GM19452 (cell line): ENCODE results near the gene ZFAND3.

Source experiments
- ATAC-seq: cut with Tn5 transposase; IDR thresholded peaks from one replicate; pipeline ENCODE4 v1.9.1; 2021; ENCODE audit not compliant: unreplicated experiment

Gene ZFAND3

GRCh38 chr6:37965964-37966676 lies 146.6 kb downstream of the ZFAND3 start:
- ATAC-seq: peak; percentile 51

GRCh38 chr6:37966801-37967200 lies 147.3 kb downstream of the ZFAND3 start:
- no peak for ATAC-seq

- ATAC-seq: no peak
These were observed 148.1 kb downstream of the ZFAND3 start for GRCh38 chr6:37967651-37968050.

GRCh38 chr6:37971266-37971665 lies 151.7 kb downstream of the ZFAND3 start:
- ATAC-seq: no peak

GRCh38 chr6:37971711-37972390 lies 152.3 kb downstream of the ZFAND3 start:
- ATAC-seq: no peak

GRCh38 chr6:37972994-37973757 lies 153.6 kb downstream of the ZFAND3 start:
- ATAC-seq: no peak

- no peak for ATAC-seq
These were observed 154.9 kb downstream of the ZFAND3 start for GRCh38 chr6:37974381-37974780.

- ATAC-seq: no peak
These were observed 155.4 kb downstream of the ZFAND3 start for GRCh38 chr6:37974943-37975342.

- ATAC-seq: no peak
These were observed 158.2 kb downstream of the ZFAND3 start for GRCh38 chr6:37977715-37978114.

- no peak for ATAC-seq
These were observed 160.1 kb downstream of the ZFAND3 start for GRCh38 chr6:37979392-37980221.

GRCh38 chr6:37980222-37980595 lies 160.7 kb downstream of the ZFAND3 start:
- no peak for ATAC-seq

GRCh38 chr6:37981626-37982025 lies 162.1 kb downstream of the ZFAND3 start:
- ATAC-seq: no peak

GRCh38 chr6:37982317-37982716 lies 162.8 kb downstream of the ZFAND3 start:
- no peak for ATAC-seq

GRCh38 chr6:37983720-37984501 lies 164.4 kb downstream of the ZFAND3 start:
- ATAC-seq: no peak

GRCh38 chr6:37984578-37984977 lies 165.1 kb downstream of the ZFAND3 start:
- ATAC-seq: no peak

GRCh38 chr6:37985355-37985754 lies 165.8 kb downstream of the ZFAND3 start:
- ATAC-seq: no peak

GRCh38 chr6:37987018-37987417 lies 167.5 kb downstream of the ZFAND3 start:
- no peak for ATAC-seq

GRCh38 chr6:37987559-37987958 lies 168.0 kb downstream of the ZFAND3 start:
- no peak for ATAC-seq

GRCh38 chr6:37988127-37988526 lies 168.6 kb downstream of the ZFAND3 start:
- no peak for ATAC-seq

GRCh38 chr6:37988696-37989095 lies 169.2 kb downstream of the ZFAND3 start:
- ATAC-seq: no peak
